ENCODE data around the gene CHP2. TPM values are rescaled to one million over a fixed set of nuclear protein-coding genes. Genes with fewer than 3 reads are reported as not detected.
"Not testable (repeated sequence)": the region's sequence is repeated elsewhere in the genome, so short reads cannot be mapped to it uniquely, and the experiment has no call there.

Gene CHP2
- total RNA-seq, 1 donor from 2014 or later = not detected

- peaks cover 2% of the 10 kb centered on the region for H3K9me3 Mint-ChIP-seq
Observed at GRCh38 chr16:23724785-23725131, 30.1 kb upstream of the CHP2 start.

GRCh38 chr16:23726710-23727109 lies 28.1 kb upstream of the CHP2 start:
- H3K9me3 Mint-ChIP-seq = peaks cover 2% of the 10 kb centered on the region
- no peak for TF ChIP-seq CTCF (conservative IDR thresholded peaks at IDR 0.05)
- no peak overlapping the region for H3K27ac Mint-ChIP-seq (ENCODE audit: unreplicated experiment)
- no peak overlapping the region for H3K4me3 Mint-ChIP-seq
- no peak for DNase-seq (ENCODE audit: low read depth, low spot score)
- peaks cover 5% of the 10 kb centered on the region for H3K27me3 Mint-ChIP-seq (ENCODE audit: low read depth)
- H3K36me3 Mint-ChIP-seq (ENCODE audit: low read depth) = no peaks in the 10 kb centered on the region
- peaks cover 10% of the 10 kb centered on the region for H3K4me1 Mint-ChIP-seq

More at GRCh38 chr16:23724785-23725131, 30.1 kb upstream of the CHP2 start:
- DNase-seq (ENCODE audit: low read depth, low spot score) = no peak
- no peak for TF ChIP-seq CTCF (conservative IDR thresholded peaks at IDR 0.05)
- Mint-ChIP-seq H3K4me1 (peaks cover 8% of the 10 kb centered on the region), H3K27ac (ENCODE audit: unreplicated experiment) (no peak overlapping the region), H3K36me3 (ENCODE audit: low read depth) (no peaks in the 10 kb centered on the region), H3K4me3 (no peak overlapping the region), H3K27me3 (ENCODE audit: low read depth) (peaks cover 11% of the 10 kb centered on the region)

- H3K4me3 Mint-ChIP-seq = no peak overlapping the region
- H3K27ac Mint-ChIP-seq (ENCODE audit: unreplicated experiment) = no peak overlapping the region
- DNase-seq (ENCODE audit: low read depth, low spot score) = no peak
- TF ChIP-seq CTCF (conservative IDR thresholded peaks at IDR 0.05) = no peak
- H3K9me3 Mint-ChIP-seq = peaks cover 2% of the 10 kb centered on the region
- no peaks in the 10 kb centered on the region for H3K36me3 Mint-ChIP-seq (ENCODE audit: low read depth)
- H3K27me3 Mint-ChIP-seq (ENCODE audit: low read depth) = peaks cover 2% of the 10 kb centered on the region
- H3K4me1 Mint-ChIP-seq = peaks cover 10% of the 10 kb centered on the region
Observed at GRCh38 chr16:23728112-23728477, 26.7 kb upstream of the CHP2 start.

GRCh38 chr16:23729503-23730424 lies 25.1 kb upstream of the CHP2 start:
- peaks cover 2% of the 10 kb centered on the region for H3K9me3 Mint-ChIP-seq
- H3K4me1 Mint-ChIP-seq = peaks cover 10% of the 10 kb centered on the region
- H3K4me3 Mint-ChIP-seq = no peak overlapping the region

DNA sequence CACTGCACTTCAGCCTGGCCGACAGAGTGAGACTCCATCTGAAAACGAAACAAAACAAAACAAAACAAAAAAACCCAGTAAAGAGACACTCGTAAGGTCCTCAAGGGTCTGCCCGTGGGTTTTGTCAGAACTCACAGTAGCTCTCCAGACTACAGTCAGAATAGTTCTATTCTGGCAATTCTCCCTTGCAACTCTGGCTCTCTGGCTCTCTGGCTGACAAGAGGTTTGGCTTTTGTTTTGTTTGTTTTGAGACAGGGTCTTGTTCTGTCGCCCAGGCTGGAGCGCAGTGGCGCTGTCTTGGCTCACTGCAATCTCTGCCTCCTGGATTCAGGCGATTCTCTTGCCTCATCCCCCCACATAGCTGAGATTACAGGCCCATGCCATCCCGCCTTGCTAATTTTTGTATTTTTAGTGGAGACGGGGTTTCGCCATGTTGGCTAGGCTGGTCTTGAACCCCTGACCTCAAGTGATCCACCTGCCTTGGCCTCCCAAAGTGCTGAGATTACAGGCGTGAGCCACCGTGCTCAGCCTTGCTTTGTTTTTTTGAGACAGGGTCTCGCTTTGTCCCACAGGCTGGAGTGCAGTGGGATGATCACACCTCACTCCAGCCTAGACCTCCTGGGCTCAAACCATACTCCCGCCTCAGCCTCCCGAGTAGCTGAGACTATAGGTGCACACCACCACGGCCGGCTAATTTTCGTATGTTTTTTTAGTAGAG lies 20.5 kb upstream of the CHP2 start:
- Mint-ChIP-seq H3K27ac (ENCODE audit: unreplicated experiment) (no peak overlapping the region), H3K4me3 (no peak overlapping the region), H3K9me3 (no peaks in the 10 kb centered on the region), H3K36me3 (ENCODE audit: low read depth) (no peaks in the 10 kb centered on the region), H3K27me3 (ENCODE audit: low read depth) (peaks cover 13% of the 10 kb centered on the region), H3K4me1 (peaks cover 5% of the 10 kb centered on the region)
- no peak for DNase-seq (ENCODE audit: low read depth, low spot score)
- TF ChIP-seq CTCF (conservative IDR thresholded peaks at IDR 0.05) = no peak

More at GRCh38 chr16:23729503-23730424, 25.1 kb upstream of the CHP2 start:
- no peak overlapping the region for H3K27ac Mint-ChIP-seq (ENCODE audit: unreplicated experiment)
- TF ChIP-seq CTCF (conservative IDR thresholded peaks at IDR 0.05) = no peak
- no peaks in the 10 kb centered on the region for H3K27me3 Mint-ChIP-seq (ENCODE audit: low read depth)
- no peak for DNase-seq (ENCODE audit: low read depth, low spot score)
- no peaks in the 10 kb centered on the region for H3K36me3 Mint-ChIP-seq (ENCODE audit: low read depth)

DNA sequence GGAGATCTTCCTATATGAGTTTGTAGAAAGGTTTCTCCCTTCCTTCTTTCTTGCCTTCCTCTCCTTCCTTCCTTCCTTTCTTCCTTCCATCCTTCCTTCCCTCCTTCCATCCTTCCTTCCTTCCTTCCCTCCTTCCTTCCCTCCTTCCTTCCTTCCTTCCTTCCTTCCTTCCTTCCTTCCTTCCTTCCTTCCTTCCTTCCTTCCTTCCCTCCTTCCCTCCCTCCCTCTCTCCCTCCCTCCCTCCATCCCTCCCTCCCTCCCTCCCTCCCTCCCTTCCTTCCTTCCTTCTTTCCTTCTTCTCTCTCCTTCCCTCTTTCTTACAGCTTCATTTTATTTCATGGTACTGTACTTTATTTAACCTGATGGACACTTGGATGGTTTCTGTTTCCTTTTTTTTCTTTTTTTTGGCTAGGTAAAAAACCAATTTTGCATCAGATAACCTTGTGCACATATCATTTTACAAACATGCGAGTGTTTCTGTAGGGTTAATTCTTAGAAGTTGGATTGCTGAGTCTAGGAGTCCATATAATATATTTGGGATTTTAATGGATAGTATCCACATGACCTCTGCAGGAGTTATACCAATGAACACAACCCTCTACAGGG lies 17.3 kb upstream of the CHP2 start:
- H3K4me1 Mint-ChIP-seq; H3K36me3 Mint-ChIP-seq (ENCODE audit: low read depth); H3K9me3 Mint-ChIP-seq; H3K27ac Mint-ChIP-seq (ENCODE audit: unreplicated experiment); DNase-seq (ENCODE audit: low read depth, low spot score); H3K4me3 Mint-ChIP-seq: not testable (repeated sequence)
- peaks cover 25% of the 10 kb centered on the region for H3K27me3 Mint-ChIP-seq (ENCODE audit: low read depth)
